Measurements from ENCODE around the gene MDM1.

MDM1 gene

DNA sequence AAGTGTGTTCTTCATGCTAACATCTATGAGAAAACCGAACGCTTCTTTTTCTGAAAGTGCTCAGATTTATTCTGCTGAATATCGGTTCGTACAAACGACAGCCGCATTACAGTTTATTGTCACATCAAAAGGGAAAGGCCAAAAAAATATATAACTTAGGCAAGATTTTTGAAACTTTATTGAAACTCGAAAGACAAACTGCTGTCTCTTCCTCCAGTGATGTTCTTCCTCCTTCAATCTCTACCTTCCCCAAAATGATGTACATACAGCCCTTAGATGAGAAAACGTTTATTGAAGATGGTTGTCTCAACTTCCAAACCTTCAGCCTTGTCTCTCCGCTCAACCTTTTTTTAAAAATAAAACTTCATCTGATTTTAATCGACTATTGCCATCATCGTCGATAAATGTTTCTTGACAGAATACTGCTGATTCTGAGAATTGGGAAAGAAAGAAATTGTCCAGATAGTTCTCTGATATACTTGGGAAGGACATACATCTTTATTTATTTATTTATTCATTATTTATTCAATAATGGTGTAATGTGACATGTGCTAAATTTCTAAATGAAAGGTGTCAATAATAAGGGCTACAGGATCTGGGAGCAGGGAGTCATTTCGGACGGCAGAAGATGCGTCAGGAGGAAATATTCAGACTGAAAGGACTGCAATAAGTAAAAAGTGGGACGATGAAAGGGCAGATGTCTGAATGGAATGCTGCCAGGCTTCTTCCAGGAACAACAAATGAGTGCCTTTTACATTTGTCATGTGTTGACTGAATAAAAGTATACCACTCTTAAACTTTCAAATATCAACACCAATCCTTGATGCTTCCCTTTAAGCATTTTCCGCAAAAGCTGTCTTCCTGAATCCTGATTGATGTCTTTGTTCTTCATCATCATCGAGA lies 817 bp upstream of the MDM1 start:
- TF ChIP-seq ESRRG (CRISPR knock-in tag; IDR thresholded peaks at IDR 0.05): no peak
- TF ChIP-seq OSR1 (CRISPR knock-in tag; IDR thresholded peaks at IDR 0.05): no peak
- TF ChIP-seq, protein P1, sequence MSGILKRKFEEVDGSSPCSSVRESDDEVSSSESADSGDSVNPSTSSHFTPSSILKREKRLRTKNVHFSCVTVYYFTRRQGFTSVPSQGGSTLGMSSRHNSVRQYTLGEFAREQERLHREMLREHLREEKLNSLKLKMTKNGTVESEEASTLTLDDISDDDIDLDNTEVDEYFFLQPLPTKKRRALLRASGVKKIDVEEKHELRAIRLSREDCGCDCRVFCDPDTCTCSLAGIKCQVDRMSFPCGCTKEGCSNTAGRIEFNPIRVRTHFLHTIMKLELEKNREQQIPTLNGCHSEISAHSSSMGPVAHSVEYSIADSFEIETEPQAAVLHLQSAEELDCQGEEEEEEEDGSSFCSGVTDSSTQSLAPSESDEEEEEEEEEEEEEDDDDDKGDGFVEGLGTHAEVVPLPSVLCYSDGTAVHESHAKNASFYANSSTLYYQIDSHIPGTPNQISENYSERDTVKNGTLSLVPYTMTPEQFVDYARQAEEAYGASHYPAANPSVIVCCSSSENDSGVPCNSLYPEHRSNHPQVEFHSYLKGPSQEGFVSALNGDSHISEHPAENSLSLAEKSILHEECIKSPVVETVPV (CRISPR knock-in tag; IDR thresholded peaks at IDR 0.05): no peak
- no peak for TF ChIP-seq SNAI2 (CRISPR knock-in tag; IDR thresholded peaks at IDR 0.05)
- no peak for TF ChIP-seq ZNF565 (CRISPR knock-in tag; conservative IDR thresholded peaks at IDR 0.05; ENCODE audit: low read depth)
- TF ChIP-seq BACH2 (CRISPR knock-in tag; IDR thresholded peaks at IDR 0.05; ENCODE audit: borderline replicate concordance): no peak
- no peak for TF ChIP-seq ZNF70 (CRISPR knock-in tag; IDR thresholded peaks at IDR 0.05)
- TF ChIP-seq PPARA (CRISPR knock-in tag; IDR thresholded peaks at IDR 0.05; ENCODE audit: borderline replicate concordance): no peak
- TF ChIP-seq ZFP3 (CRISPR knock-in tag; IDR thresholded peaks at IDR 0.05): no peak
- no peak for TF ChIP-seq ZFP30 (CRISPR knock-in tag; IDR thresholded peaks at IDR 0.05)
- no peak for TF ChIP-seq CSDC2 (CRISPR knock-in tag; IDR thresholded peaks at IDR 0.05)
- TF ChIP-seq TCF4 (CRISPR knock-in tag; IDR thresholded peaks at IDR 0.05; ENCODE audit: borderline replicate concordance): no peak
- TF ChIP-seq ZNF8 (CRISPR knock-in tag; IDR thresholded peaks at IDR 0.05): no peak
- TF ChIP-seq ISL1 (CRISPR knock-in tag; IDR thresholded peaks at IDR 0.05): no peak
- no peak for TF ChIP-seq ARNTL (CRISPR knock-in tag; IDR thresholded peaks at IDR 0.05; ENCODE audit: borderline replicate concordance, low read depth)
- no peak for TF ChIP-seq GLIS3 (CRISPR knock-in tag; IDR thresholded peaks at IDR 0.05)
- TF ChIP-seq TOX (CRISPR knock-in tag; IDR thresholded peaks at IDR 0.05; ENCODE audit: borderline replicate concordance): no peak
- no peak for ATAC-seq

DNA sequence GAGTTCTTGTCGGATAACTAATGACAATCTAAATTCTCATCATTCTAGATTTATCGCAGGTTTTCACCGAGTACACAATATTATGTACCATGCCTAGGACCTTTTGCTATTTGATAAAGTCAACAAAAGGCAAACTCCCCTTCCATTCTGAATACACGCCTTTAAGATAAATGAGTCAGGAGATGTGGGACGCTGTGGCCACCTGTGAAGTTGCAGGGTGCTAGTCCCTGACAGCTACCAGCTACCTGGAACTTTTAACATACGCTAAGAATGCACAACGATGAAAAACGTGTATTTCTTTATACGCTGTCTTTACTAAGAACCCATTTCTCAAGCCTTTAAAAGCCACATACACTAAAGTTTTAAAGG lies 678 bp downstream of the MDM1 start:
- TF ChIP-seq ZFP3 (CRISPR knock-in tag; IDR thresholded peaks at IDR 0.05) (no peak), RARB (CRISPR knock-in tag; IDR thresholded peaks at IDR 0.05) (no peak), BACH2 (CRISPR knock-in tag; IDR thresholded peaks at IDR 0.05; ENCODE audit: borderline replicate concordance) (no peak), PPARA (CRISPR knock-in tag; IDR thresholded peaks at IDR 0.05; ENCODE audit: borderline replicate concordance) (no peak)
- TF ChIP-seq, protein P2, sequence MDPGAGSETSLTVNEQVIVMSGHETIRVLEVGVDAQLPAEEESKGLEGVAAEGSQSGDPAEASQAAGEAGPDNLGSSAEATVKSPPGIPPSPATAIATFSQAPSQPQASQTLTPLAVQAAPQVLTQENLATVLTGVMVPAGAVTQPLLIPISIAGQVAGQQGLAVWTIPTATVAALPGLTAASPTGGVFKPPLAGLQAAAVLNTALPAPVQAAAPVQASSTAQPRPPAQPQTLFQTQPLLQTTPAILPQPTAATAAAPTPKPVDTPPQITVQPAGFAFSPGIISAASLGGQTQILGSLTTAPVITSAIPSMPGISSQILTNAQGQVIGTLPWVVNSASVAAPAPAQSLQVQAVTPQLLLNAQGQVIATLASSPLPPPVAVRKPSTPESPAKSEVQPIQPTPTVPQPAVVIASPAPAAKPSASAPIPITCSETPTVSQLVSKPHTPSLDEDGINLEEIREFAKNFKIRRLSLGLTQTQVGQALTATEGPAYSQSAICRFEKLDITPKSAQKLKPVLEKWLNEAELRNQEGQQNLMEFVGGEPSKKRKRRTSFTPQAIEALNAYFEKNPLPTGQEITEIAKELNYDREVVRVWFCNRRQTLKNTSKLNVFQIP (CRISPR knock-in tag; IDR thresholded peaks at IDR 0.05; ENCODE audit: borderline replicate concordance, low read depth): no peak

DNA sequence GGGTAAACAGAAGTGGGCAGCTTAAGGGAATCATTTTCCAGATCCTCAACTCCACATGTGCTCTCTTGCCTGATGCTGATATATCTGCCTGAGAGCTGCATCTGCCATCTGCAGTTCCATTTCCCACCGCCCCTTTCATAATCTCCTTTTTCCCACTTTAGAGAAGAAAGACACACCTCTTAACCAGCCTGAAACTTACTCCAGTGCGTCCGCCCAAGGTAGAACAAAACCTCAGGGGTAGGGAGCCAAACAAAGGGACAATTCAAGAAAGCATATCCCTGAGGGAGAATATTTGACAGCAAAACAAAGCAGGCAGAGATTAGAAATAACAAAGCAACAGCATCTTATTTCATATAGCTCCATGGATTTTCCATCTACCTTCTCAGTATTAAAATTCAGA lies 4.3 kb downstream of the MDM1 start:
- no peak for ATAC-seq
- TF ChIP-seq GLIS3 (CRISPR knock-in tag; IDR thresholded peaks at IDR 0.05): no peak
- no peak for TF ChIP-seq ZC3H10 (CRISPR knock-in tag; IDR thresholded peaks at IDR 0.05)
- TF ChIP-seq, protein P3, sequence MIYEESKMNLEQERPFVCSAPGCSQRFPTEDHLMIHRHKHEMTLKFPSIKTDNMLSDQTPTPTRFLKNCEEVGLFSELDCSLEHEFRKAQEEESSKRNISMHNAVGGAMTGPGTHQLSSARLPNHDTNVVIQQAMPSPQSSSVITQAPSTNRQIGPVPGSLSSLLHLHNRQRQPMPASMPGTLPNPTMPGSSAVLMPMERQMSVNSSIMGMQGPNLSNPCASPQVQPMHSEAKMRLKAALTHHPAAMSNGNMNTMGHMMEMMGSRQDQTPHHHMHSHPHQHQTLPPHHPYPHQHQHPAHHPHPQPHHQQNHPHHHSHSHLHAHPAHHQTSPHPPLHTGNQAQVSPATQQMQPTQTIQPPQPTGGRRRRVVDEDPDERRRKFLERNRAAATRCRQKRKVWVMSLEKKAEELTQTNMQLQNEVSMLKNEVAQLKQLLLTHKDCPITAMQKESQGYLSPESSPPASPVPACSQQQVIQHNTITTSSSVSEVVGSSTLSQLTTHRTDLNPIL (CRISPR knock-in tag; IDR thresholded peaks at IDR 0.05; ENCODE audit: low read depth): no peak
- no peak for TF ChIP-seq TCF4 (CRISPR knock-in tag; IDR thresholded peaks at IDR 0.05; ENCODE audit: borderline replicate concordance)
- no peak for TF ChIP-seq ZFP30 (CRISPR knock-in tag; IDR thresholded peaks at IDR 0.05)
- TF ChIP-seq ISL1 (CRISPR knock-in tag; IDR thresholded peaks at IDR 0.05): no peak

More for the DNA sequence above, 678 bp downstream of the MDM1 start:
- no peak for ATAC-seq

DNA sequence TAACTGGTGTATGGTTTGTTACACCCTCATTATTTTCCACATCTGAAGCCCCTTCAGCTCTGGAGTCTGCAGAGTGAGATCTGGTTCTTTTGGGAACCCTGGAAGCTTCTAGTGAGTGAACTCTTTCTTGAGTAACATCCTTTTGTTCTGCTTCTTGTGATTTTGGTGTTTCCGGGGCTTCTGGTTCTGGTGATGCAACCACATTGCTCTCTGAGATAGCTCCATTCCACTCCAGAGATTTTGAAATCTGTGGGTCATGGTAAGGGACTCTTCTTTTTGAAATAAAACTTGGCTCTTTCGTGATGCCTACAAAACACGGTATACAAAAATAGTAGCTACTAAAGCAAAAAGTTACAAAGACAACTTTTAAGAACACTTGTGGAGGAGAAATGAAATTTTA lies 5.4 kb downstream of the MDM1 start:
- TF ChIP-seq TOX (CRISPR knock-in tag; IDR thresholded peaks at IDR 0.05; ENCODE audit: borderline replicate concordance) (no peak), GLIS3 (CRISPR knock-in tag; IDR thresholded peaks at IDR 0.05) (no peak), PPARA (CRISPR knock-in tag; IDR thresholded peaks at IDR 0.05; ENCODE audit: borderline replicate concordance) (no peak), SNAI2 (CRISPR knock-in tag; IDR thresholded peaks at IDR 0.05) (no peak), ZFP3 (CRISPR knock-in tag; IDR thresholded peaks at IDR 0.05) (no peak)
- no peak for ATAC-seq

DNA sequence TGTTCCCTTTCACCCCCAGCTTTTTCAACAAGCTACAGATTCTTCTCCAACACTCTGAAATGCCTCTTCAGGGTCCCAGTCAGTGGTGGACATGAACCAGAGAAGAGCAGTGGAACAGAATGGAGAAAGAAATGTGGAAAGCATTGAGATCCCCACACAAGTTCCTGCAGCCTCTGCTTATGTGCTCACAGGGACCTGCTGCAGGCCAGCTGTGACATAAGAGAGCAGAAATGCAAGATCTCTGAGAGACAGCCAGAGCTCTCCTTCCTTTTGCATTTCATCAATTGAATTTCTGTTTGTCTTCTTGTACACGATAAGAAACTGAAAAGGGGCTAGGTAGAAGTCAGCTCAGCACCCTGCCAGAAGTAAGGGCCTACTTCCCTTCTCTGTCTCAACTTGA lies 6.2 kb downstream of the MDM1 start:
- ATAC-seq: no peak
- TF ChIP-seq ZNF565 (CRISPR knock-in tag; conservative IDR thresholded peaks at IDR 0.05; ENCODE audit: low read depth) (no peak), RARB (CRISPR knock-in tag; IDR thresholded peaks at IDR 0.05) (no peak), ZC3H10 (CRISPR knock-in tag; IDR thresholded peaks at IDR 0.05) (no peak), OSR1 (CRISPR knock-in tag; IDR thresholded peaks at IDR 0.05) (no peak), ZNF8 (CRISPR knock-in tag; IDR thresholded peaks at IDR 0.05) (no peak)
- TF ChIP-seq, protein P4, sequence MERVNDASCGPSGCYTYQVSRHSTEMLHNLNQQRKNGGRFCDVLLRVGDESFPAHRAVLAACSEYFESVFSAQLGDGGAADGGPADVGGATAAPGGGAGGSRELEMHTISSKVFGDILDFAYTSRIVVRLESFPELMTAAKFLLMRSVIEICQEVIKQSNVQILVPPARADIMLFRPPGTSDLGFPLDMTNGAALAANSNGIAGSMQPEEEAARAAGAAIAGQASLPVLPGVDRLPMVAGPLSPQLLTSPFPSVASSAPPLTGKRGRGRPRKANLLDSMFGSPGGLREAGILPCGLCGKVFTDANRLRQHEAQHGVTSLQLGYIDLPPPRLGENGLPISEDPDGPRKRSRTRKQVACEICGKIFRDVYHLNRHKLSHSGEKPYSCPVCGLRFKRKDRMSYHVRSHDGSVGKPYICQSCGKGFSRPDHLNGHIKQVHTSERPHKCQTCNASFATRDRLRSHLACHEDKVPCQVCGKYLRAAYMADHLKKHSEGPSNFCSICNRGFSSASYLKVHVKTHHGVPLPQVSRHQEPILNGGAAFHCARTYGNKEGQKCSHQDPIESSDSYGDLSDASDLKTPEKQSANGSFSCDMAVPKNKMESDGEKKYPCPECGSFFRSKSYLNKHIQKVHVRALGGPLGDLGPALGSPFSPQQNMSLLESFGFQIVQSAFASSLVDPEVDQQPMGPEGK (CRISPR knock-in tag; IDR thresholded peaks at IDR 0.05; ENCODE audit: borderline replicate concordance): no peak
- TF ChIP-seq, protein P3 (CRISPR knock-in tag; IDR thresholded peaks at IDR 0.05; ENCODE audit: low read depth): no peak
- TF ChIP-seq, protein P5, sequence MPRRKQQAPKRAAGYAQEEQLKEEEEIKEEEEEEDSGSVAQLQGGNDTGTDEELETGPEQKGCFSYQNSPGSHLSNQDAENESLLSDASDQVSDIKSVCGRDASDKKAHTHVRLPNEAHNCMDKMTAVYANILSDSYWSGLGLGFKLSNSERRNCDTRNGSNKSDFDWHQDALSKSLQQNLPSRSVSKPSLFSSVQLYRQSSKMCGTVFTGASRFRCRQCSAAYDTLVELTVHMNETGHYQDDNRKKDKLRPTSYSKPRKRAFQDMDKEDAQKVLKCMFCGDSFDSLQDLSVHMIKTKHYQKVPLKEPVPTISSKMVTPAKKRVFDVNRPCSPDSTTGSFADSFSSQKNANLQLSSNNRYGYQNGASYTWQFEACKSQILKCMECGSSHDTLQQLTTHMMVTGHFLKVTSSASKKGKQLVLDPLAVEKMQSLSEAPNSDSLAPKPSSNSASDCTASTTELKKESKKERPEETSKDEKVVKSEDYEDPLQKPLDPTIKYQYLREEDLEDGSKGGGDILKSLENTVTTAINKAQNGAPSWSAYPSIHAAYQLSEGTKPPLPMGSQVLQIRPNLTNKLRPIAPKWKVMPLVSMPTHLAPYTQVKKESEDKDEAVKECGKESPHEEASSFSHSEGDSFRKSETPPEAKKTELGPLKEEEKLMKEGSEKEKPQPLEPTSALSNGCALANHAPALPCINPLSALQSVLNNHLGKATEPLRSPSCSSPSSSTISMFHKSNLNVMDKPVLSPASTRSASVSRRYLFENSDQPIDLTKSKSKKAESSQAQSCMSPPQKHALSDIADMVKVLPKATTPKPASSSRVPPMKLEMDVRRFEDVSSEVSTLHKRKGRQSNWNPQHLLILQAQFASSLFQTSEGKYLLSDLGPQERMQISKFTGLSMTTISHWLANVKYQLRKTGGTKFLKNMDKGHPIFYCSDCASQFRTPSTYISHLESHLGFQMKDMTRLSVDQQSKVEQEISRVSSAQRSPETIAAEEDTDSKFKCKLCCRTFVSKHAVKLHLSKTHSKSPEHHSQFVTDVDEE (CRISPR knock-in tag; IDR thresholded peaks at IDR 0.05): no peak

Measured in SK-N-SH treated with all-trans-retinoic acid at 6 μM for 48 hours (cell line).